ENCODE results near the gene SEC16B. TPM values are rescaled to one million over a fixed set of nuclear protein-coding genes. Genes with fewer than 3 reads are reported as not detected.

The SEC16B gene
- total and polyA plus RNA-seq, 2 of the 8 experiments (the other 6 are each of a cell fraction or from before 2014, with no cell fraction given), result 0.56 to 0.94 TPM

DNA sequence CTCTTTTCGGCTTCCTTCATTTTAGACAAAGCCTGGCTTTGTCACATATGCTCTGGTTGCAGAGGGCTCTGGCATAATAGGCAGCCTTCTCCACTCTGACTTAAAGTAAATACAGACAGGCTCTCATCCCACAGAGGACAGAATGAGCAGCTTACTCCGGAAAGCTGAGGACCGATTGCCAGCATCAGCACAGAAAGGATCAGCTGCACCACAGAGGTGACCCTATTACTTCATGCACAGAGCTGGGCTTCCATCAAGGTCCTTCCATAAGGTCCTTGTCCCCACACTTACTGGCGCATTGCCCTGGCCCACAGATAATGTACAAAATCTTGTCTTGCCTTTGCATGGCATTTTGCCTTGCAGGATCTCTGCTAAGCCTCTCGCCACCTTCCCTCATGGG lies 67.6 kb downstream of the SEC16B start:
- Histone ChIP-seq H2AFZ (ENCODE audit: low read length) (no peak overlapping the region), H3K9me3 (ENCODE audit: insufficient read depth in 2 of 2, low read depth in 1 of 2, low read length in 1 of 2) (no peaks in the 10 kb centered on the region), H3K14ac (ENCODE audit: insufficient read length) (no peak overlapping the region), H2BK12ac (ENCODE audit: low read depth, low read length) (no peak overlapping the region), H3K4me1 (replicated peaks in 1 of 4; ENCODE audit: control insufficient read depth in 3 of 4, insufficient read depth in 4 of 4, low read length in 3 of 4) (no peaks in the 10 kb centered on the region), H2BK20ac (ENCODE audit: low read length) (no peak overlapping the region), H2BK15ac (ENCODE audit: low read length) (no peak overlapping the region), H4K8ac (ENCODE audit: extremely low read depth, insufficient read depth, low read length) (no peak overlapping the region), H3K23ac (ENCODE audit: insufficient read length) (no peak overlapping the region), H4K5ac (ENCODE audit: insufficient read length, low read depth, low read length) (no peak overlapping the region), H3K18ac (ENCODE audit: extremely low read depth, low read length) (no peak overlapping the region), H2BK120ac (replicated peaks; ENCODE audit: low read depth, low read length) (no peak overlapping the region), H3K56ac (replicated peaks; ENCODE audit: insufficient read length, low read depth, low read length) (no peak overlapping the region), H3K79me2 (ENCODE audit: control insufficient read depth in 1 of 2, insufficient read depth in 2 of 2, low read length in 2 of 2) (no peaks in the 10 kb centered on the region), H3K23me2 (ENCODE audit: low read depth, low read length) (no peaks in the 10 kb centered on the region), H2BK5ac (ENCODE audit: low read depth, low read length) (no peak overlapping the region), H3K27ac (ENCODE audit: low read depth, low read length) (no peak overlapping the region), H3K4me3 (ENCODE audit: extremely low read depth in 1 of 4, insufficient read depth in 2 of 4, low read depth in 3 of 4, low read length in 4 of 4) (no peak overlapping the region), H2AK5ac (ENCODE audit: low read depth, low read length) (no peak overlapping the region), H3K4me2 (ENCODE audit: insufficient read depth in 1 of 2, low read depth in 2 of 2, low read length in 2 of 2) (no peak overlapping the region), H3K4ac (replicated peaks; ENCODE audit: insufficient read length, low read depth, low read length) (no peak overlapping the region), H3K27me3 (replicated peaks in 1 of 4; ENCODE audit: control insufficient read depth in 3 of 4, extremely low read depth in 1 of 4, insufficient read depth in 3 of 4, low read length in 3 of 4) (no peaks in the 10 kb centered on the region), H3K9ac (replicated peaks in 1 of 4; ENCODE audit: extremely low read depth in 1 of 4, low read depth in 3 of 4, low read length in 3 of 4) (no peak overlapping the region), H4K20me1 (replicated peaks in 1 of 2; ENCODE audit: control insufficient read depth in 1 of 2, insufficient read depth in 2 of 2, low read length in 2 of 2) (no peaks in the 10 kb centered on the region), H3K79me1 (ENCODE audit: low read depth, low read length) (no peaks in the 10 kb centered on the region), H4K91ac (replicated peaks; ENCODE audit: insufficient read length, low read length) (no peak overlapping the region), H3K36me3 (ENCODE audit: control insufficient read depth in 2 of 4, insufficient read depth in 4 of 4, low read length in 3 of 4) (no peaks in the 10 kb centered on the region)
- no peak for DNase-seq (ENCODE audit: low read depth in 1 of 2, low spot score in 2 of 2)
- 86% methylated on average over 5 of the region's 5 CpGs; no CpG with 5 or more reads in 1 of the 2 experiments for WGBS, 2 experiments (ENCODE audit: extremely low coverage in 1 of 2, insufficient coverage in 1 of 2, insufficient read length in 1 of 2, insufficient replicate concordance in 2 of 2, low coverage in 1 of 2, low lambda C conversion rate in 2 of 2, missing lambda C conversion rate in 1 of 2)
- FAIRE-seq, result no peak
- ChIA-PET POLR2A (ENCODE audit: partially characterized antibody) (no interaction called here), CTCF (ENCODE audit: partially characterized antibody) (interaction anchor here (0.7 to 2.7 kb wide), 5 partner anchors 11 to 1004 kb away, joined by 3 to 10 read pairs (median 3); no protein-coding TSS in a partner anchor)
- TF ChIP-seq SP4 (IDR thresholded peaks at IDR 0.05; ENCODE audit: low read length) (no peak), TAF7 (optimal IDR thresholded peaks at IDR 0.05; ENCODE audit: borderline replicate concordance, low read depth, low read length) (no peak), PHF8 (conservative IDR thresholded peaks at IDR 0.05; ENCODE audit: low read depth, low read length) (no peak)

All from H1 (cell line).